Measurements from ENCODE around the gene DUSP16. TPM values are rescaled to one million over a fixed set of nuclear protein-coding genes. Genes with fewer than 3 reads are reported as not detected.
A peak's percentile ranks its signal among the peaks of the same experiment; 100 is the strongest.

The DUSP16 gene
- total RNA-seq, 1 donor from 2014 or later: 52.1 TPM

GRCh38 chr12:12491606-12492005, 71.1 kb downstream of the DUSP16 start:
- Mint-ChIP-seq H3K27me3 (no peaks in the 10 kb centered on the region), H3K9me3 (no peaks in the 10 kb centered on the region), H3K4me3 (no peak overlapping the region), H3K27ac (no peak overlapping the region), H3K36me3 (peaks cover 26% of the 10 kb centered on the region), H3K4me1 (ENCODE audit: unreplicated experiment) (peaks cover 5% of the 10 kb centered on the region)
- DNase-seq (ENCODE audit: extremely low spot score, unreplicated experiment): no peak
- TF ChIP-seq, protein P1, sequence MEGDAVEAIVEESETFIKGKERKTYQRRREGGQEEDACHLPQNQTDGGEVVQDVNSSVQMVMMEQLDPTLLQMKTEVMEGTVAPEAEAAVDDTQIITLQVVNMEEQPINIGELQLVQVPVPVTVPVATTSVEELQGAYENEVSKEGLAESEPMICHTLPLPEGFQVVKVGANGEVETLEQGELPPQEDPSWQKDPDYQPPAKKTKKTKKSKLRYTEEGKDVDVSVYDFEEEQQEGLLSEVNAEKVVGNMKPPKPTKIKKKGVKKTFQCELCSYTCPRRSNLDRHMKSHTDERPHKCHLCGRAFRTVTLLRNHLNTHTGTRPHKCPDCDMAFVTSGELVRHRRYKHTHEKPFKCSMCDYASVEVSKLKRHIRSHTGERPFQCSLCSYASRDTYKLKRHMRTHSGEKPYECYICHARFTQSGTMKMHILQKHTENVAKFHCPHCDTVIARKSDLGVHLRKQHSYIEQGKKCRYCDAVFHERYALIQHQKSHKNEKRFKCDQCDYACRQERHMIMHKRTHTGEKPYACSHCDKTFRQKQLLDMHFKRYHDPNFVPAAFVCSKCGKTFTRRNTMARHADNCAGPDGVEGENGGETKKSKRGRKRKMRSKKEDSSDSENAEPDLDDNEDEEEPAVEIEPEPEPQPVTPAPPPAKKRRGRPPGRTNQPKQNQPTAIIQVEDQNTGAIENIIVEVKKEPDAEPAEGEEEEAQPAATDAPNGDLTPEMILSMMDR (conservative IDR thresholded peaks at IDR 0.05): no peak

DNA sequence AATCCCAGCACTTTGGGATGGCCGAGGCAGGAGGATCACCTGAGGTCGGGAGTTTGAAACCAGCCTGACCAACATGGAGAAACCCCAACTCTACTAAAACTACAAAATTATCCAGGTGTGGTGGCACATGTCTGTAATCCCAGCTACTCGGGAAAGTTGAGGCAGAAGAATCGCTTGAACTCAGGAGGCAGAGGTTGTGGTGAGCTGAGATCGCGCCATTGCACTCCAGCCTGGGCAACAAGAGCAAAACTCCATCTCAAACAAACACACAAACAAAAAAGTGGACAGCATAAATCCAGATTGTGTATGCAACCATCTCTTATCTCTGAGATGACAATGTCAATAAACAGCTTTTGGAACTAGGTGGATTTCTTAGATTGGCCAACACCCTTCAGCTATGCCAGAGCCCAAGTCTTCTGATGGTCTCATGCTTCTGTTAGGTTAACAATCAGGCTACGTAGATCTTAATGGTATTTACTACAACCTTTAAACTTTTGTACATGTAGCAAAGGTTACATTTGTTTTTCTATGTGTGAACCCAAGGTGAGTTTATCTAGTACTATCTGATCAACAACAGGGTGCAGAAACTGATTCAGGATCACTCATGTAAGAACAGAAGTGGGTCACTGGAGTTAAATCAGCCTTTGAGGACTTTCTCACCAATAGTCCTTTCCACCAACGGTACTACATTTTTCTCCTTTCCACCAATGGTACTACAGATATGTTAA, 73.7 kb downstream of the DUSP16 start:
- no peak overlapping the region for H3K4me3 Mint-ChIP-seq
- H3K27me3 Mint-ChIP-seq: no peaks in the 10 kb centered on the region
- TF ChIP-seq, protein P1 (conservative IDR thresholded peaks at IDR 0.05): no peak
- peak overlapping the region; percentile 57 for H3K27ac Mint-ChIP-seq
- H3K9me3 Mint-ChIP-seq: no peaks in the 10 kb centered on the region
- DNase-seq (ENCODE audit: extremely low spot score, unreplicated experiment): no peak
- peaks cover 30% of the 10 kb centered on the region for H3K36me3 Mint-ChIP-seq
- H3K4me1 Mint-ChIP-seq (ENCODE audit: unreplicated experiment): peaks cover 5% of the 10 kb centered on the region

GRCh38 chr12:12488296-12488695, 74.4 kb downstream of the DUSP16 start:
- TF ChIP-seq, protein P1 (conservative IDR thresholded peaks at IDR 0.05): no peak
- H3K36me3 Mint-ChIP-seq: peaks cover 37% of the 10 kb centered on the region
- peak overlapping the region; percentile 57 for H3K27ac Mint-ChIP-seq
- H3K4me1 Mint-ChIP-seq (ENCODE audit: unreplicated experiment): peaks cover 5% of the 10 kb centered on the region
- H3K4me3 Mint-ChIP-seq: no peak overlapping the region
- no peaks in the 10 kb centered on the region for H3K9me3 Mint-ChIP-seq
- DNase-seq (ENCODE audit: extremely low spot score, unreplicated experiment): no peak
- H3K27me3 Mint-ChIP-seq: no peaks in the 10 kb centered on the region

DNA sequence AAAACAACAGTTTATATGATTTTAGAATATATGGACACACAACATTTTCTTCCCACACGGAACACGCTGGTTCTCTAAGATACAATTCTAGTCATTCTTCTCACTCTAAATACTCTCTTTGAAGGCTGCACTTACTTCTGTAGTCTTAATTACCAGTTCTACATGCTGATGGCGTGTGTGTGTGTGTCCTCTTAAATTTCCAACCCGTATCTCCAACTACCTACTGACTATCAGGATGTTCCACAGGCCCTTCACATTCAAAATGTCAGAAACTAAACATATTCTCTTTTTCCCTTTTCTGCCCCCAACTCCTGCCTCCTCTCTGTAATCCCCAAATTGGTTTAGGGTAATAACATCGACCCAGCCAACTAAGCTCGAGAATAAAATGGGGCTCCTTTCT, 75.2 kb downstream of the DUSP16 start:
- Mint-ChIP-seq H3K9me3 (no peaks in the 10 kb centered on the region), H3K27me3 (no peaks in the 10 kb centered on the region), H3K4me3 (no peak overlapping the region), H3K27ac (peak overlapping the region; percentile 57), H3K4me1 (ENCODE audit: unreplicated experiment) (peaks cover 5% of the 10 kb centered on the region), H3K36me3 (peaks cover 42% of the 10 kb centered on the region)
- no peak for DNase-seq (ENCODE audit: extremely low spot score, unreplicated experiment)
- TF ChIP-seq, protein P1 (conservative IDR thresholded peaks at IDR 0.05): no peak

DNA sequence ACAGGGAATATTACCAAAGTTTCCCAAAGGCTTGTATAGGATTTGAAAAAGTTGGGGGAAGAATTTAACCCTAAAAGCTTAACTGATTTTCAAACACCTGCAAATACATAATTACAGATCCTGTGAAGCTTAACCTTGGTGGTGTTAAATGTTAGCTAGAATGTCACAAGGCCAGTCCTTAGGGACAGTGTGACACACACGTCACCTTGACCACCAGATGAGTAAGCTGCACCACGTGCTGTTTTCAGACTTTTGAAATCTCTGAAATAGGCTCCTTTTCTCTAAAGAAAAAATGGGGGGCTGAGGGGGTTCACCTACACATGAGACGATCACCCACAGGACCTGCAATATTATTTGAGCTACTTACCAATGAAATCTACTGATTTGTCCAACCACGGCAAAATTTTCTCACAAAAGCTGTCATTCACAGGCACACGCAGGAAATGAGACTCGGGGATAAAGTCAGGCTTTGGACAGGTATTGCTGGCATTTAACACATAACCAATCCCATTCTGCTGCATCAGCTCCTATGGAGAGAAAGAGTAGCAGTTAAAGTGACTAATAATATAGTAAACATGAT, 75.9 kb downstream of the DUSP16 start:
- Mint-ChIP-seq H3K36me3 (peaks cover 48% of the 10 kb centered on the region), H3K27me3 (no peaks in the 10 kb centered on the region), H3K4me3 (no peak overlapping the region), H3K4me1 (ENCODE audit: unreplicated experiment) (peaks cover 5% of the 10 kb centered on the region), H3K27ac (peak overlapping the region; percentile 57), H3K9me3 (no peaks in the 10 kb centered on the region)
- TF ChIP-seq, protein P1 (conservative IDR thresholded peaks at IDR 0.05): no peak
- DNase-seq (ENCODE audit: extremely low spot score, unreplicated experiment): no peak

All from type B pancreatic cell (in vitro differentiated cells).